ENCODE data around the gene SRPK1.
"Not testable (repeated sequence)": the region's sequence is repeated elsewhere in the genome, so short reads cannot be mapped to it uniquely, and the experiment has no call there.

The SRPK1 gene

GRCh38 chr6:35936681-35937359 lies 15.9 kb upstream of the SRPK1 start:
- H3K27me3 ChIP-seq: no peaks in the 10 kb centered on the region
- no peaks in the 10 kb centered on the region for H3K9me3 ChIP-seq
- H3K4me1 ChIP-seq (ENCODE audit: control insufficient read depth in 1 of 2, insufficient read depth in 1 of 2, low read depth in 1 of 2, low read length in 1 of 2): no peaks in the 10 kb centered on the region
- H3K4me3 ChIP-seq (ENCODE audit: low read depth in 1 of 2, low read length in 1 of 2): no peak overlapping the region
- no peak for TF ChIP-seq CTCF (IDR thresholded peaks at IDR 0.05)
- H3K27ac ChIP-seq: no peak overlapping the region
- no peaks in the 10 kb centered on the region for H3K36me3 ChIP-seq

GRCh38 chr6:35935469-35935868 lies 14.6 kb upstream of the SRPK1 start:
- Histone ChIP-seq H3K4me3 (ENCODE audit: low read depth in 1 of 2, low read length in 1 of 2) (no peak overlapping the region), H3K27me3 (no peaks in the 10 kb centered on the region), H3K4me1 (ENCODE audit: control insufficient read depth in 1 of 2, insufficient read depth in 1 of 2, low read depth in 1 of 2, low read length in 1 of 2) (no peaks in the 10 kb centered on the region), H3K27ac (no peak overlapping the region), H3K36me3 (no peaks in the 10 kb centered on the region), H3K9me3 (no peaks in the 10 kb centered on the region)
- TF ChIP-seq CTCF (IDR thresholded peaks at IDR 0.05): no peak

- no peaks in the 10 kb centered on the region for H3K27me3 ChIP-seq
- no peak for TF ChIP-seq CTCF (IDR thresholded peaks at IDR 0.05)
- H3K9me3 ChIP-seq: no peaks in the 10 kb centered on the region
- no peaks in the 10 kb centered on the region for H3K4me1 ChIP-seq (ENCODE audit: control insufficient read depth in 1 of 2, insufficient read depth in 1 of 2, low read depth in 1 of 2, low read length in 1 of 2)
- no peak overlapping the region for H3K27ac ChIP-seq
- H3K4me3 ChIP-seq (ENCODE audit: low read depth in 1 of 2, low read length in 1 of 2): no peak overlapping the region
- H3K36me3 ChIP-seq: no peaks in the 10 kb centered on the region
Observed at GRCh38 chr6:35933844-35934243, 12.9 kb upstream of the SRPK1 start.

GRCh38 chr6:35931873-35932272 lies 11.0 kb upstream of the SRPK1 start:
- not testable (repeated sequence) for H3K27ac ChIP-seq; H3K36me3 ChIP-seq; H3K27me3 ChIP-seq; H3K4me1 ChIP-seq (ENCODE audit: control insufficient read depth in 1 of 2, insufficient read depth in 1 of 2, low read depth in 1 of 2, low read length in 1 of 2); H3K9me3 ChIP-seq; H3K4me3 ChIP-seq (ENCODE audit: low read depth in 1 of 2, low read length in 1 of 2)

- Histone ChIP-seq H3K4me1 (ENCODE audit: control insufficient read depth in 1 of 2, insufficient read depth in 1 of 2, low read depth in 1 of 2, low read length in 1 of 2) (no peaks in the 10 kb centered on the region), H3K4me3 (ENCODE audit: low read depth in 1 of 2, low read length in 1 of 2) (no peak overlapping the region), H3K27ac (no peak overlapping the region), H3K9me3 (no peaks in the 10 kb centered on the region), H3K27me3 (no peaks in the 10 kb centered on the region), H3K36me3 (no peaks in the 10 kb centered on the region)
- no peak for TF ChIP-seq CTCF (IDR thresholded peaks at IDR 0.05)
Observed at GRCh38 chr6:35931120-35931561, 10.2 kb upstream of the SRPK1 start.

GRCh38 chr6:35929601-35930000 lies 8.7 kb upstream of the SRPK1 start:
- no peaks in the 10 kb centered on the region for H3K27me3 ChIP-seq
- TF ChIP-seq CTCF (IDR thresholded peaks at IDR 0.05): no peak

More at GRCh38 chr6:35929601-35930000, 8.7 kb upstream of the SRPK1 start:
- Histone ChIP-seq H3K4me1 (ENCODE audit: control insufficient read depth in 1 of 2, insufficient read depth in 1 of 2, low read depth in 1 of 2, low read length in 1 of 2) (no peaks in the 10 kb centered on the region), H3K9me3 (no peaks in the 10 kb centered on the region), H3K36me3 (no peaks in the 10 kb centered on the region), H3K27ac (no peak overlapping the region), H3K4me3 (ENCODE audit: low read depth in 1 of 2, low read length in 1 of 2) (no peak overlapping the region)

Data from neutrophil (primary cell).